ENCODE results near the gene ITPR2. TPM values are rescaled to one million over a fixed set of nuclear protein-coding genes. Genes with fewer than 3 reads are reported as not detected.

The ITPR2 gene
- total RNA-seq, 1 donor = 19.2 TPM

DNA sequence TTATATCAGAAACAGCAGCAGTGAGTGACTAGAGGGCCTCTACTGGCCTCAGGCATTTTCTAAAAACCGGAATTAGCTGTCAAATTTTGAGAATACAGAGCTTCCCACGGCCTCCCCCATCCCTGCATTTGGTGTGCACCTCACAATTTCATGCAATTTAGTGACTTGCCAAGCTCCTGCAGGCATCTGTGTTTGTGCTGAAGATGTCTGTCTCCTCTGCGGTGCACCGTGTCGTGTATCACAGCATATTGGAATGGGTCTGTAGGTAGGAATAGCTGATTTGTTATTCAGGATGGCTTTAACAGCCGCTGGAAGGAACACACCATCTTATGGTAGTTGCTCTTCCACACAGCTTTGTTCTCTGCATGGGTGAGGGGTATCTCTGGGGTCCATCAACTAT is 497.3 kb downstream of the ITPR2 start:
- no peaks in the 10 kb centered on the region for H4K20me1 ChIP-seq (ENCODE audit: insufficient read depth, low read length)
- H3K4me3 ChIP-seq (ENCODE audit: insufficient read depth, low read length) = no peak overlapping the region
- peaks cover 7% of the 10 kb centered on the region for H3K4me1 ChIP-seq (ENCODE audit: insufficient read depth, low read length)
- no peaks in the 10 kb centered on the region for H3K27me3 ChIP-seq (ENCODE audit: insufficient read depth, low read length)
- no peak for DNase-seq (ENCODE audit: insufficient read length, low spot score, missing footprints)
- no peak overlapping the region for H3K27ac ChIP-seq (ENCODE audit: low read depth, low read length)
- TF ChIP-seq, protein P1, sequence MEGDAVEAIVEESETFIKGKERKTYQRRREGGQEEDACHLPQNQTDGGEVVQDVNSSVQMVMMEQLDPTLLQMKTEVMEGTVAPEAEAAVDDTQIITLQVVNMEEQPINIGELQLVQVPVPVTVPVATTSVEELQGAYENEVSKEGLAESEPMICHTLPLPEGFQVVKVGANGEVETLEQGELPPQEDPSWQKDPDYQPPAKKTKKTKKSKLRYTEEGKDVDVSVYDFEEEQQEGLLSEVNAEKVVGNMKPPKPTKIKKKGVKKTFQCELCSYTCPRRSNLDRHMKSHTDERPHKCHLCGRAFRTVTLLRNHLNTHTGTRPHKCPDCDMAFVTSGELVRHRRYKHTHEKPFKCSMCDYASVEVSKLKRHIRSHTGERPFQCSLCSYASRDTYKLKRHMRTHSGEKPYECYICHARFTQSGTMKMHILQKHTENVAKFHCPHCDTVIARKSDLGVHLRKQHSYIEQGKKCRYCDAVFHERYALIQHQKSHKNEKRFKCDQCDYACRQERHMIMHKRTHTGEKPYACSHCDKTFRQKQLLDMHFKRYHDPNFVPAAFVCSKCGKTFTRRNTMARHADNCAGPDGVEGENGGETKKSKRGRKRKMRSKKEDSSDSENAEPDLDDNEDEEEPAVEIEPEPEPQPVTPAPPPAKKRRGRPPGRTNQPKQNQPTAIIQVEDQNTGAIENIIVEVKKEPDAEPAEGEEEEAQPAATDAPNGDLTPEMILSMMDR (IDR thresholded peaks at IDR 0.05; ENCODE audit: extremely low read depth, low read depth, low read length) = no peak
- no peaks in the 10 kb centered on the region for H3K36me3 ChIP-seq (ENCODE audit: insufficient read depth, low read length)
- no peaks in the 10 kb centered on the region for H3K9me3 ChIP-seq (ENCODE audit: low read depth, low read length)
- H3K79me2 ChIP-seq (ENCODE audit: insufficient read depth, low read length) = no peaks in the 10 kb centered on the region
- H3K4me2 ChIP-seq (ENCODE audit: insufficient read depth, low read length) = no peak overlapping the region
- H2AFZ ChIP-seq (ENCODE audit: low read length) = no peak overlapping the region

DNA sequence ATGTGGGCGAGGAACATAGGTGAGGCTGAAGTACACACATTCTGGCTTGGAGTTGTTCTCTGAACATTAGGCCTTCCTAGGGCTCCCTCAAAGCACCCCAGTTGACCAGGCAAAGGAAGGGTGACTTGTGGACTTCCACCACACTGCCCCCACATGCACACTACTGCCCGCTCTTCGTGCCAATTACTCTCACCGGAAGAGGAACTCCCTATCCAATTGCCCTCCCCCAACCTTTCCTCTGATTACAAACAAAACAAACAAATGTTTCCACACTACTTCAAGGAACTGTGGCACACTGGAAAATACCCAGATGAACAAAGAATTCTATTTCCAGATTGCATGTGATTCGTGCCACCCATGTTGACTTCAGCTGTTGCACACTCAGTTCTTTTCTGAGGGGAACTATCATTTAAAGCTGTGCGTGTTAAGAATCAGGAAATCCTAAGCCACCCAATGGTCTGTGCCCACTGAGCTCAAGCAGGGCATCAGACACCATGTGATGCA is 498.3 kb downstream of the ITPR2 start:
- no peak for DNase-seq (ENCODE audit: insufficient read length, low spot score, missing footprints)

DNA sequence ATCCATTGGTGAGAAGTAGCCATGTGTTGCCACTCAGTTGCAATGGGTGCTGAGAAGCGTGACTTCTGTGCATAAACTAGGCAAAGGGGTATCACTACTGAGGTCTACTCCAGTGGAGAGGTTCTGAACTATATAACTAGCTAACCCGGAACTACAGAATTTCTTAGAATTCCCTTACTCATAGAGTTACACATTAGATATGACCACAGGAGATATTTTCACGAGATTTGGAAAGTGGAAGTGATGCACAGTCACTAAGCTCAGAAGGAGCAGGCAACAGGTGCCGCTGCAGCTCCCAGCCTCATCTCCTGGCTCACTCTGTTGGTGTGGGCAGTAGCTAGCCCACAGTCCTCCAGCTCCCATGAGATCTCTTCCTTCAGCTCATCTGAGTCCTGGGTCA is 501.0 kb downstream of the ITPR2 start:
- H3K27me3 ChIP-seq (ENCODE audit: insufficient read depth, low read length) = no peaks in the 10 kb centered on the region
- no peak overlapping the region for H3K4me3 ChIP-seq (ENCODE audit: insufficient read depth, low read length)
- no peaks in the 10 kb centered on the region for H3K36me3 ChIP-seq (ENCODE audit: insufficient read depth, low read length)
- H3K4me1 ChIP-seq (ENCODE audit: insufficient read depth, low read length) = no peaks in the 10 kb centered on the region
- no peak overlapping the region for H2AFZ ChIP-seq (ENCODE audit: low read length)
- H4K20me1 ChIP-seq (ENCODE audit: insufficient read depth, low read length) = no peaks in the 10 kb centered on the region
- DNase-seq (ENCODE audit: insufficient read length, low spot score, missing footprints) = no peak
- no peak overlapping the region for H3K27ac ChIP-seq (ENCODE audit: low read depth, low read length)
- H3K79me2 ChIP-seq (ENCODE audit: insufficient read depth, low read length) = no peaks in the 10 kb centered on the region
- H3K9me3 ChIP-seq (ENCODE audit: low read depth, low read length) = no peaks in the 10 kb centered on the region
- TF ChIP-seq, protein P1 (IDR thresholded peaks at IDR 0.05; ENCODE audit: extremely low read depth, low read depth, low read length) = no peak
- no peak overlapping the region for H3K4me2 ChIP-seq (ENCODE audit: insufficient read depth, low read length)

More for the DNA sequence above, 498.3 kb downstream of the ITPR2 start:
- Histone ChIP-seq H3K4me3 (ENCODE audit: insufficient read depth, low read length) (no peak overlapping the region), H3K79me2 (ENCODE audit: insufficient read depth, low read length) (no peaks in the 10 kb centered on the region), H3K27me3 (ENCODE audit: insufficient read depth, low read length) (no peaks in the 10 kb centered on the region), H3K4me1 (ENCODE audit: insufficient read depth, low read length) (peaks cover 7% of the 10 kb centered on the region), H3K27ac (ENCODE audit: low read depth, low read length) (no peak overlapping the region), H2AFZ (ENCODE audit: low read length) (no peak overlapping the region), H4K20me1 (ENCODE audit: insufficient read depth, low read length) (no peaks in the 10 kb centered on the region), H3K4me2 (ENCODE audit: insufficient read depth, low read length) (no peak overlapping the region), H3K36me3 (ENCODE audit: insufficient read depth, low read length) (no peaks in the 10 kb centered on the region), H3K9me3 (ENCODE audit: low read depth, low read length) (no peaks in the 10 kb centered on the region)
- TF ChIP-seq, protein P1 (IDR thresholded peaks at IDR 0.05; ENCODE audit: extremely low read depth, low read depth, low read length) = no peak

DNA sequence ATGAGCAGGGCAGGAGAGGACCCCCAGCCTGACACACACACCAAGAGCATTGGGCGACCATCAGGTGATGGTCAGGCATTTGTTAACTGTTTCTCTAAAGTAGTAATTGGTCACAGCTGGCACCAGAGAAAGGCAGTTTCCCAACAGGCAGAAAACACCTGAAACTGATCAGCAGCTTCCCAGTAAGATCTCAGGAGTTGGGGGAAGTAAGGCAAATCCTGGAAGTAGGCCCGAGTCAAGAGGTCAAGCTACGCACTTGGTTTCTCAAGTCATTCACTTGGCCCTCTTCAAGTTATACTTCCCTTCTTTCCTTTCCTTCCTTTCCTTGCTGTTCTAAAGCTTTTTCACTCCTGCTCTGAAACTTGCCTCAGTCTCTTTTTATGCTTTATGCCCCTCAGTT is 501.9 kb downstream of the ITPR2 start:
- H2AFZ ChIP-seq (ENCODE audit: low read length) = no peak overlapping the region
- no peaks in the 10 kb centered on the region for H3K36me3 ChIP-seq (ENCODE audit: insufficient read depth, low read length)
- H3K79me2 ChIP-seq (ENCODE audit: insufficient read depth, low read length) = no peaks in the 10 kb centered on the region
- H3K9me3 ChIP-seq (ENCODE audit: low read depth, low read length) = no peaks in the 10 kb centered on the region
- no peak overlapping the region for H3K4me2 ChIP-seq (ENCODE audit: insufficient read depth, low read length)
- TF ChIP-seq, protein P1 (IDR thresholded peaks at IDR 0.05; ENCODE audit: extremely low read depth, low read depth, low read length) = no peak
- H3K27me3 ChIP-seq (ENCODE audit: insufficient read depth, low read length) = no peaks in the 10 kb centered on the region
- no peak overlapping the region for H3K27ac ChIP-seq (ENCODE audit: low read depth, low read length)
- no peaks in the 10 kb centered on the region for H3K4me1 ChIP-seq (ENCODE audit: insufficient read depth, low read length)
- no peak for DNase-seq (ENCODE audit: insufficient read length, low spot score, missing footprints)
- no peaks in the 10 kb centered on the region for H4K20me1 ChIP-seq (ENCODE audit: insufficient read depth, low read length)
- H3K4me3 ChIP-seq (ENCODE audit: insufficient read depth, low read length) = no peak overlapping the region
